HG02623 (cell line): ENCODE results near the gene NFX1.

Source experiments
- ATAC-seq: cut with Tn5 transposase; IDR thresholded peaks from one replicate; pipeline ENCODE4 v1.9.1; 2021; ENCODE audit warnings: moderate library complexity; ENCODE audit not compliant: unreplicated experiment

Gene NFX1

GRCh38 chr9:33290247-33291030 is at the start of gene NFX1:
TSS of gene NFX1 (plus strand) at chr9:33290516. CDS start at chr9:33290573, 57 bp downstream.
- peak; percentile 86 for ATAC-seq

DNA sequence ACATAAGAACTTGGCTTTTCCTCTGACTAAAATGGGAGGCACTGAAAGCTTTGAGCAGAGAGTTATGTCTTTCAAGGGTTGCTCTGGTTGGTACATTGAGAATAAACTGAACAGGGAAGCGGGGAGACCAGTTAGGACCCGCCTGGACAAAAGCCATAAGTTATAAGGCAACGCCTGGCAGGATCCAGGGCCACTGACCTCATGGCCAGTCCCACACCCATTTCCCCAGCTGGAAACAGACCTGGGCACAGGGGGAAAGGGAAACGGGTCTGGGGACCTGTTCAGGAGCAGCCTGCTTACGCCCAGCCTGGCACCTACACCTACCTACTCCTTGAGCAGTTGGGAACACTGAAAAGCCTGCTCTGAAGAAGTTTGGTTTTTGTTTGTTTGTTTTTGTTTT is 49.0 kb upstream of the NFX1 start:
- no peak for ATAC-seq

GRCh38 chr9:33242609-33243134 is 47.6 kb upstream of the NFX1 start:
- no peak for ATAC-seq

- ATAC-seq = no peak
These were observed 46.1 kb upstream of the NFX1 start for GRCh38 chr9:33244137-33244784.

GRCh38 chr9:33245341-33245740 is 45.0 kb upstream of the NFX1 start:
- no peak for ATAC-seq

DNA sequence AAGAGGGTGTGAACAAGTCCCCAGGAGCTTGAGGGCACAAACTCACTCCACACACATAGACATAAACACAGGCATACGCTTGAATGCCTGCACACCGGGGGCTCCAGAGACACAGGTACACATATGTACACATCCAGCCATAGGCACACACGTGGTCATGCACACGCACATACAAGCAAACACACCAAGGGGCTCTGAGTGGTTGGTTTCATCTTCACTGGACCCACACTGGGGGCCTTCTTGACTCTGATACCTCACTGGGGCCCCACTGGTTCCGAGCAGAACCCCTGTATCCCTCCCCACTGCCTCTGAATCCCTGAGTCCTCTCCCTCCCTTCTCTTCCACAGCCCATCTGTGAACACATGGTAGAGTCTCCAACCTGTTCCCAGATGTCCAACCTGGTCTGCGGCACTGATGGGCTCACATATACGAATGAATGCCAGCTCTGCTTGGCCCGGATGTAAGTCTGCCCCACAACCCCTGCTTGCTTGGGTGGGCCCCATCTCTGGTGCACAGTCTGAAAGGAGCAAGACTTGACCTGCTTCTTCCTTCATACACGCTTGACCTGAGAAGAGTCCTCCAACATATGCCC is 44.0 kb upstream of the NFX1 start:
- ATAC-seq = no peak

DNA sequence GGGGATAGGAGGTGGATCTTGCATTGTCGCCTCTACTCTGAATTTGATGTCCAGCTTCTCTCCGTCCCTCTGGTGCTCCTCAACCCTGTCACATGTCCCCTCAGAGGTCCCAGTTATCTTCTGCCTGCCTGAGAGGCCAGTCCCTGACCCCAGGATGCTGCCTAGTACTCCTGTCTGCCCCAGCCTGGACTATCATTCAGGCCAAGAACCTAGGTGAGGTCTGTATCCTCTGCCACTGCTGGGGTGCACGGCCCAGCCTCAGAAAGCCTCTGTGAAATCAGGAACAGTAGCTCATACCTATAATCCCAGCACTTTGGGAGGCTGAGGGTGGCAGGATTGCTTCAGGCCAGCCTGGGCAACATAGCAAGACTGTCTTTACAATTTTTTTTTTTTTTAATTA is 41.7 kb upstream of the NFX1 start:
- ATAC-seq = no peak

DNA sequence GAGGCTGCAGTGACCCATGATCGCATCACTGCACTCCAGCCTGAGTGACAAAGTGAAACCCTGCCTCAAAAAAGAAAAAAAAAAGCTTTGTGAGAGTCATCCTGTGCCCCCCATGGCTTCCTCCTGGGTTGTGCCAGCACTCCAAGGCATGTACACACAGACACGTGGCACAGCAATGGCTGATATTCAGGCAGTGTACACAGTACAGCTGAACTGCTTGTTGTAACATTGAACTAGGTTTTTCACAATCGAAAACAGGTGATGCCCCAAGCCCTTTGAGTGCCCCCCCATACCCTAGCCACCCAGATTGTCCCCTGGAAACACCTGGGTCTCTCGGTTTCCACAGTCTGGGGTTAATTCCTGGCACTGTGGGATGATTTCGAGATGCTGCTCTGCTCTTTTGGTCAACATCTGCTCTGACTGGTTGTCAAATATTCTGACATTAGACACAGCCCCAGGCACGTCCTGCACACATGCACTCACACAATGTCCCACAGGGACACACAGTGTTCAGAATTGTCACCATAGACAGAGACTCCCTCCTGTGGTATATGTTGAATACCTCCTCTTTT is 41.1 kb upstream of the NFX1 start:
- peak; percentile 56 for ATAC-seq

- no peak for ATAC-seq
These were observed 40.3 kb upstream of the NFX1 start for GRCh38 chr9:33249983-33250382.

DNA sequence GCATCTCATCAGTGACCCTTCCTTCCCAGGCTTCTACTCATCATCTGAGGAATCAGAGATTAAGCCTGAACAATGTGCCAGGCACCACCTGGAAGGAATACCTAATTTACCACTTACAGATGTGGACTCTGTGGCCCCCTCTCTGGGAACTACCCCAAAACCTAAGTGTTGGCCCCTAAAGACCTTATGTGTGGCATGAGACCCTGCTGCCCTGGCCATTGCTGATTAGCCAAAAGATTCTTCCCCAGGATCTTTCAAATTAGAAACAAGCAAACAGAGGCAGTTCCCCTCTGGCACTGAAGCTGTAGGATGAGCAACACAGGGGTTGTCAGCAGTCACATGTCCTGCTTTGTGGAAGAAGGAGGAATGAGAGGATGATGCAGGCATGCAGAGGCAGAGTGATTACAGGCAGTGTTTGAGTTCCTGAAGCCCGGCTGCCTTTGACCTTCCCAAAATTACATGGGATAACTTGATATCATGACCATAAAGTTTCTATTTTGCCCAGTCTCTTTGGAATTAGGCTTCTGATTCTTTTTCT is 39.8 kb upstream of the NFX1 start:
- no peak for ATAC-seq

- ATAC-seq = no peak
These were observed 36.1 kb upstream of the NFX1 start for GRCh38 chr9:33254211-33254610.

DNA sequence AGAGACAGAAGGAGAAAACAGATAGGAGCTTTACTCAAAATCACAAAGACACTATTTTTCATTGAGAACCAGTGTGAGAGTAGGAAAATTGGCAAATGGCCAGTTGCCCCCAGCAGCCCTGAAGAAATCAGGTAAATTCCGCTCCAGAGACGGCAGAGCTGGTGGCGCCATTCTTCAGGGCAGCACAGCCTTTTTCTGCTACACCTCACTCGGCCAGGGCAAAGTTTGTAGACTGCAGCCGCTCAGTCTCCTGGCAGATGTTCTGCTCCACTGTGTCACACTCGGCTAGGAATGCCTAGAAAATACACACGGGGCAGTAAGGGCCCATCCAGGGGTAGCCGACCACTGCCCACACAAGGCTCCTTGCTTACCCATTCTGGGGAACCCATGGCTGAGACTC is 35.3 kb upstream of the NFX1 start:
- no peak for ATAC-seq

DNA sequence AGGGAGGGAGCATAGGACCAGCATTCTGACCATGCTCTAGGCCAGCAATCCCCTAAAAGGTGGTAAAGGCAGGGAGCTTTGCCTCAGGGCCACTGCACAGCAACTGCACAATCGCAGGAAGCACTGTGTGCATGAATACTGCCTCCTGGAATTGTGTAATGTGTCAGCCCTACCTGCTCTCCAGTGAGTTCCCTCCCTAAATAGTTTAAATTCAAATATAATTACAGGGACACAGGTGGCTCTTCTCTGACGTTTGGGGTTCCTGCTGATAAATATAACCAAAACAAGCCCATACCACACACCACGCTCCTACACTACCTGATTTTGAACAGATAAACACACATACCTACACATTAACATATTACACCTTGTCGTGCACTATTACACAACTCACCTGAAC is 34.8 kb upstream of the NFX1 start:
- no peak for ATAC-seq

GRCh38 chr9:33256236-33256635 is 34.1 kb upstream of the NFX1 start:
- ATAC-seq = no peak

DNA sequence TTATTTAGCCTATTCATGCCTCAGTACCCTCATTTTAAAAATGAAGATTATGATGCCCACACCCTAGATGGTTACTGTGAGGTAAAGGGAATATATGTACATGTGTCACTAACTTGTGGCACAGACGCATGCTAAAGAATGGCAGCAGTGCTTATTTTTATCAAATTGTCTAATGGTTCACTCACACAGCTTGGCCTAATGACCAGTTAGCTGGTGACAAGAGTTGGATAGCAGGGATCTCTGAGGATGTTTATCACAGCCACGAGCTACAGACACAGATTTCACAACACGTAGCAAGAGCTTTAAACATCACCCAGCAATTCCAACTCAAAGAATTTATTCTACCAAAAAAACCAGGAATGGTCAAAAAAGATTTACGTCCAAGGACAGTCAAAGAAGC is 33.0 kb upstream of the NFX1 start:
- ATAC-seq = no peak

- no peak for ATAC-seq
These were observed 29.9 kb upstream of the NFX1 start for GRCh38 chr9:33260372-33260771.

GRCh38 chr9:33263131-33264002 is 26.9 kb upstream of the NFX1 start:
- ATAC-seq = no peak

DNA sequence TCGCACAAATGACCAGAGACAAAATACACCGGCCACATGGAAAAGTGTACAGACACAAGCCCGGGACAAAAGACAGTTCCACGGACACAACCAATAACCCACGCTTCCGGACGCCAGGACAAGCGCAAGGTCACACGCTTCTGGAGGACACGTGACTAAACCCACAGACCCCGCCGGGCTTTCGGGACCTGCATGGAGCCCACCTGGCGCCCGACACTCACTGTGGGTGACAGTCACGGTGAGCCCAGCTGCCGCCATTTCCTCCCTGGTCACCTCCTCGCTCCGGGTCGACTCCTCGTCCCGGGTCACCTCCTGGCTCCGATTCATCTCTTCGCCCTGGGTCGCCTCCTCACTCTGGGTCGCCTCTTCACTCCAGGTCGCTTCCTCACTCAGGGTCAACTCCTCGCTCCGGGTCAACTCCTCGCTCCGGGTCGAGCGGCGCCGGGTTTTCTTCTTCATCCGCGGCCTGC is 26.3 kb upstream of the NFX1 start:
- ATAC-seq = peak; percentile 26

DNA sequence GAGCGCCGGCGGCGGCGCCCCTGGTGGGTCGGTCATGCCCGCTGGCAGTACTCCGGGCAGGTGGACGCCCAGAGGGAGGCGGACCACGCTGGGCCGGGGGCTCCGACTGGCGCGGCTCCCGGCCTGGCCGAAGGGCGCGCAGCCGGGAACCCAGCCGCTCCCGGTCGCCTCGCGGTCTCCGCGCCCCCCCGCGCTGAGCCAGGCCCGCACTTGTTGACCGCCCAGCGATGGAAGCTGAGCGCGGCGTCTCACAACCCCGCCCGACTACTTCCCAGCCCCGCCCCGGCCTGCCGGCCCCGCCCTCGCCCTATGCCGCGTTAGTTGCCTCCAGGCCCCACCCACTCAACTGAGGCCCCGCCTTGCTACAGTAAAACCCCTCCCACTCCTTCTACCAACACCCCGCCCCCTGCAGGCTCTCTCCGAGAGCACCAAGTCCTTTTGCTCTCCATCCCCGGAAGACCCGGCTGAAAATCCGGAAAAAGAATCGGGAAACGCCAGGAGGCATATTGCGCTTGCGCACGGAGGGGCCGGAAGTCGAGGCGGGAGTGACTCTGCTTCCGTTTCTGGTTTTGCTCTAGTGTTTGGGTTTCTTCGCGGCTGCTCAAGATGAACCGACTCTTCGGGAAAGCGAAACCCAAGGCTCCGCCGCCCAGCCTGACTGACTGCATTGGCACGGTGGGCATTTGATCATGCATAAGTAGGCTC is 25.7 kb upstream of the NFX1 start, which contains the start of the genes BAG1 and CHMP5:
Gene BAG1, minus strand, starts transcription at position 236 of the 705 bp plus-strand sequence.
Gene CHMP5, plus strand, starts transcription at position 577 of the 705 bp plus-strand sequence. Its CDS starts 30 bp downstream, at position 607.
- peak; percentile 88 for ATAC-seq
